Measurements from ENCODE around the gene PIP5K1B. TPM values are rescaled to one million over a fixed set of nuclear protein-coding genes. Genes with fewer than 3 reads are reported as not detected.

PIP5K1B gene
- total RNA-seq, 1 experiment from 2014 or later, result 2.5 TPM

DNA sequence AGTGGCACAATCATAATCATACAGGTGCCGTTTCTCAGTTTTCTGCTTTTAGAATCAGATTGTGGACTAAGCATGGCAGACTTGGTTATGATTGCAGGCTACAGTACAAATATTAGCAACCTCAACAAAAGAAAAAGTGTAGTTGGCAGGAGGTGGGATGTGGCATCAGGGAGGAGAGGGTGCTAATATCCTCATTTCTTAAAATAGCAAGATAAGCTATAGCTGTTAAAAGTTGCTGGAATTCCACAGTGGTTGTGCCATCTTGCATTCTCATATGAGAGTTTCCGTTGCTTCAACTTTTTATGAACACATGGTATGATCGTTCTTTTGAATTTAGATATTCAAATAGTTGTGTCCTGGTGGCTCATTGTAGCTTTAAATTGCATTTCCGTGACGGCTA is 21.4 kb downstream of the PIP5K1B start:
- WGBS (ENCODE audit: extremely low coverage, insufficient read length, low lambda C conversion rate), result no CpG with 5 or more reads among the region's 5 CpGs
- no peak overlapping the region for H2AFZ ChIP-seq (ENCODE audit: low read length)
- H3T11ph ChIP-seq (ENCODE audit: low read length), result no peak overlapping the region
- H2BK20ac ChIP-seq (ENCODE audit: low read depth, low read length, poor library complexity, severe bottlenecking), result no peak overlapping the region
- no peak overlapping the region for H3K4me2 ChIP-seq (ENCODE audit: insufficient read depth, insufficient read length, low read length)
- H3K9me3 ChIP-seq (ENCODE audit: control insufficient read depth, low read depth, low read length), result no peaks in the 10 kb centered on the region
- H4K8ac ChIP-seq (replicated peaks; ENCODE audit: insufficient read length, low read depth, low read length), result no peak overlapping the region
- no peak overlapping the region for H2BK15ac ChIP-seq (ENCODE audit: low read depth, low read length)
- no peaks in the 10 kb centered on the region for H3K23me2 ChIP-seq (ENCODE audit: insufficient read length, low read depth, low read length, poor library complexity, severe bottlenecking)
- no peak overlapping the region for H2AK5ac ChIP-seq (ENCODE audit: insufficient read length, low read length)
- Mint-ChIP-seq H3K27ac (no peak overlapping the region), H3K27me3 (ENCODE audit: low read depth) (no peaks in the 10 kb centered on the region), H3K4me1 (peaks cover 3% of the 10 kb centered on the region in 2 experiments), H3K4me3 (no peak overlapping the region), H3K36me3 (ENCODE audit: insufficient read depth in 1 of 3, low read depth in 3 of 3) (peaks cover 0 to 3% (median 0%) of the 10 kb centered on the region in 3 experiments; a peak in 1 of 7 replicates), H3K9me3 (peaks cover 0 to 4% of the 10 kb centered on the region in 2 experiments; a peak in 2 of 5 replicates)
- no peak overlapping the region for H2BK120ac ChIP-seq (ENCODE audit: low read depth, low read length, poor library complexity, severe bottlenecking)
- no peak overlapping the region for H2BK5ac ChIP-seq (ENCODE audit: insufficient read length, low read length)
- no peak overlapping the region for H4K5ac ChIP-seq (ENCODE audit: insufficient read length, low read depth, low read length)
- H3K27ac ChIP-seq (ENCODE audit: insufficient read length, low read depth, low read length), result no peak overlapping the region
- H3K4ac ChIP-seq (ENCODE audit: low read depth, low read length), result no peak overlapping the region
- no peaks in the 10 kb centered on the region for H4K20me1 ChIP-seq (ENCODE audit: control insufficient read depth, insufficient read depth, insufficient read length)
- H2BK12ac ChIP-seq (ENCODE audit: insufficient read length, low read depth, low read length), result no peak overlapping the region
- no peak overlapping the region for H3K14ac ChIP-seq (ENCODE audit: insufficient read depth, low read length)
- H3K4me1 ChIP-seq (ENCODE audit: insufficient read depth, low read length), result peaks cover 2% of the 10 kb centered on the region; the same call in 1 of the 2 replicates
- H3K27me3 ChIP-seq (ENCODE audit: insufficient read depth, low read length), result no peaks in the 10 kb centered on the region
- TF ChIP-seq, protein P1, sequence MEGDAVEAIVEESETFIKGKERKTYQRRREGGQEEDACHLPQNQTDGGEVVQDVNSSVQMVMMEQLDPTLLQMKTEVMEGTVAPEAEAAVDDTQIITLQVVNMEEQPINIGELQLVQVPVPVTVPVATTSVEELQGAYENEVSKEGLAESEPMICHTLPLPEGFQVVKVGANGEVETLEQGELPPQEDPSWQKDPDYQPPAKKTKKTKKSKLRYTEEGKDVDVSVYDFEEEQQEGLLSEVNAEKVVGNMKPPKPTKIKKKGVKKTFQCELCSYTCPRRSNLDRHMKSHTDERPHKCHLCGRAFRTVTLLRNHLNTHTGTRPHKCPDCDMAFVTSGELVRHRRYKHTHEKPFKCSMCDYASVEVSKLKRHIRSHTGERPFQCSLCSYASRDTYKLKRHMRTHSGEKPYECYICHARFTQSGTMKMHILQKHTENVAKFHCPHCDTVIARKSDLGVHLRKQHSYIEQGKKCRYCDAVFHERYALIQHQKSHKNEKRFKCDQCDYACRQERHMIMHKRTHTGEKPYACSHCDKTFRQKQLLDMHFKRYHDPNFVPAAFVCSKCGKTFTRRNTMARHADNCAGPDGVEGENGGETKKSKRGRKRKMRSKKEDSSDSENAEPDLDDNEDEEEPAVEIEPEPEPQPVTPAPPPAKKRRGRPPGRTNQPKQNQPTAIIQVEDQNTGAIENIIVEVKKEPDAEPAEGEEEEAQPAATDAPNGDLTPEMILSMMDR (conservative IDR thresholded peaks at IDR 0.05), result no peak
- H3K9ac ChIP-seq (ENCODE audit: extremely low read depth, insufficient read length, low read length), result no peak overlapping the region
- no peak overlapping the region for H3K56ac ChIP-seq (ENCODE audit: insufficient read length, low read depth, low read length)
- no peak overlapping the region for H4K91ac ChIP-seq (ENCODE audit: insufficient read length, low read depth, low read length)
- no peaks in the 10 kb centered on the region for H3K79me2 ChIP-seq (ENCODE audit: insufficient read depth, low read length)
- H3K18ac ChIP-seq (ENCODE audit: insufficient read length, low read depth, low read length), result no peak overlapping the region
- no peak for DNase-seq
- no peak overlapping the region for H3K23ac ChIP-seq (ENCODE audit: insufficient read length, low read depth, low read length)
- no peaks in the 10 kb centered on the region for H3K79me1 ChIP-seq (ENCODE audit: insufficient read depth, low read depth, low read length, poor library complexity, severe bottlenecking)
